HepG2 (cell line): ENCODE measurements around the gene BACH1. TPM values are rescaled to one million over a fixed set of nuclear protein-coding genes. Genes with fewer than 3 reads are reported as not detected.

Experiments used
- ATAC-seq: fragments of 200-7000 bp; cut with Tn5 transposase; 3 replicates; pipeline ENCODE4 v1.9.1; 2020; ENCODE audit warnings: mild to moderate bottlenecking, moderate library complexity
- BruUV-seq: library from RNA; stranded (reverse); fragments of 400-500 nt; replicated peaks from 2 replicates; lab custom pipeline; 2021; lab: Mats Ljungman, UMichigan
- CTCF ChIA-PET: fragments of 300-600 bp; formaldehyde crosslinking; extraction: SDS; loops from one replicate; lab custom pipeline; 2021; ENCODE audit warnings: low total read pairs, inconsistent platforms, low intra/inter-chr PET ratio; lab: Yijun Ruan, JAX
- POLR2A ChIA-PET: fragments of 350-600 bp; sonication (Branson Sonifier 250); formaldehyde crosslinking; loops from one replicate; lab custom pipeline; 2020; ENCODE audit warnings: antibody characterized with exemption, inconsistent platforms; lab: Yijun Ruan, JAX
- DNase-seq: peaks from one replicate; pipeline ENCODE4 v3.0.0-alpha.2; 2015; ENCODE audit warnings: low spot score
- FAIRE-seq: peaks from 3 replicates; lab custom pipeline; 2011; peaks lifted over from hg19 to GRCh38; lab: Jason Lieb, UNC
- H2AFZ ChIP-seq: one replicate; pipeline ENCODE4 v1.6.1; 2011; ENCODE audit warnings: low read length, inconsistent platforms
- H3K27ac ChIP-seq: fragments of 300-600 bp; 3 replicates; pipeline ENCODE4 v1.8.0; 2011; ENCODE audit warnings: mixed run types, mild to moderate bottlenecking, mixed read lengths, low read length, inconsistent platforms; ENCODE audit not compliant: insufficient read depth; ENCODE audit errors: extremely low read length
- H3K27me3 ChIP-seq, 2 experiments: fragments of 200-600 bp in 1 of 2; 2 replicates in 1 of 2; 3 replicates in 1 of 2; pipeline versions ENCODE4 v1.6.0 to v1.8.0; 2011; ENCODE audit warnings: low read length in 2 of 2, mild to moderate bottlenecking in 2 of 2, moderate library complexity in 2 of 2, inconsistent platforms in 1 of 2; ENCODE audit not compliant: insufficient read depth in 2 of 2, control insufficient read depth in 1 of 2
- H3K36me3 ChIP-seq, 2 experiments: fragments of 200-600 bp in 1 of 2; replicated peaks in 1 of 2; 2 replicates in 1 of 2; 3 replicates in 1 of 2; pipeline versions ENCODE4 v1.5.1 to v1.8.0; 2011; ENCODE audit warnings: low read length in 2 of 2, inconsistent platforms in 1 of 2; ENCODE audit not compliant: insufficient read depth in 2 of 2, control insufficient read depth in 1 of 2
- H3K4me1 ChIP-seq: 2 replicates; pipeline ENCODE4 v1.5.1; 2012; ENCODE audit warnings: low read length, inconsistent platforms; ENCODE audit not compliant: insufficient read depth
- H3K4me2 ChIP-seq: 2 replicates; pipeline ENCODE4 v1.6.0; 2011; ENCODE audit warnings: low read depth, low read length, inconsistent platforms
- H3K4me3 ChIP-seq, 3 experiments: fragments of 200-600 bp in 1 of 3; sonication (generic), shearing (Covaris generic) in 1 of 3; replicated peaks in 1 of 3; 2 replicates each; pipeline ENCODE4 v1.5.1; 2011 to 2016; ENCODE audit warnings: low read length in 3 of 3, inconsistent platforms in 2 of 3, low read depth in 2 of 3, mild to moderate bottlenecking in 2 of 3, control low read depth in 1 of 3, mixed read lengths in 1 of 3; ENCODE audit not compliant: insufficient read depth in 1 of 3
- H3K79me2 ChIP-seq: one replicate; pipeline ENCODE4 v1.6.1; 2011; ENCODE audit warnings: low read length, inconsistent platforms; ENCODE audit not compliant: insufficient read depth
- H3K9ac ChIP-seq: 2 replicates; pipeline ENCODE4 v1.6.0; 2011; ENCODE audit warnings: mild to moderate bottlenecking, low read depth, low read length, inconsistent platforms; ENCODE audit not compliant: insufficient read depth
- H3K9me3 ChIP-seq: 2 replicates; pipeline ENCODE4 v1.5.1; 2012; ENCODE audit warnings: mild to moderate bottlenecking, low read length
- H4K20me1 ChIP-seq: 2 replicates; pipeline ENCODE4 v1.6.0; 2011; ENCODE audit warnings: inconsistent platforms, mild to moderate bottlenecking, low read length, moderate library complexity; ENCODE audit not compliant: insufficient read depth
- CCDC6 ChIP-seq: sonication (generic); formaldehyde crosslinking; IDR thresholded peaks from 2 replicates; pipeline ENCODE4 v1.8.1; 2022; ENCODE audit warnings: mild to moderate bottlenecking, missing genetic modification reagents, moderate library complexity
- EP300 ChIP-seq, 3 experiments: sonication (generic) in 1 of 3; formaldehyde crosslinking in 1 of 3; IDR thresholded peaks; 2 replicates each; pipeline versions ENCODE4 v1.5.1 to v1.6.1; 2011 to 2020; ENCODE audit warnings: low read depth in 2 of 3, low read length in 2 of 3, borderline replicate concordance in 1 of 3, improper control_type of control experiment in 1 of 3, mild to moderate bottlenecking in 1 of 3, missing genetic modification reagents in 1 of 3, moderate library complexity in 1 of 3
- SMAD1 ChIP-seq: sonication (generic); formaldehyde crosslinking; IDR thresholded peaks from 2 replicates; pipeline ENCODE4 v1.4.0; 2020; ENCODE audit warnings: missing genetic modification reagents, low read depth, mild to moderate bottlenecking, borderline replicate concordance
- TEAD3 ChIP-seq: optimal IDR thresholded peaks from 2 replicates; pipeline ENCODE3; 2016; ENCODE audit warnings: borderline replicate concordance
- ZNF205 ChIP-seq: IDR thresholded peaks from 2 replicates; pipeline ENCODE4 v1.6.1; 2018; ENCODE audit warnings: missing biosample characterization, missing genetic modification reagents
- ZNF446 ChIP-seq: sonication (generic); formaldehyde crosslinking; IDR thresholded peaks from 2 replicates; pipeline ENCODE4 v1.5.0; 2020; ENCODE audit warnings: mild to moderate bottlenecking, missing genetic modification reagents
- ZNF709 ChIP-seq: sonication (generic); formaldehyde crosslinking; IDR thresholded peaks from 2 replicates; pipeline ENCODE4 v1.5.0; 2020; ENCODE audit warnings: mild to moderate bottlenecking, missing genetic modification reagents
- ZNF839 ChIP-seq: sonication (generic); formaldehyde crosslinking; IDR thresholded peaks from 2 replicates; pipeline ENCODE4 v1.4.0; 2020; ENCODE audit warnings: missing genetic modification reagents, mild to moderate bottlenecking, borderline replicate concordance
- WGBS: methylation state at CpG from one replicate; pipeline ENCODE4 v1.1.6; 2017; ENCODE audit warnings: low lambda C conversion rate; 5-methylcytosine and 5-hydroxymethylcytosine counted together
- in situ Hi-C: cut with HindIII; loops from 2 replicates; pipeline ENCODE4 v1.10.0; 2017; ENCODE audit warnings: low pct_unique_long_range_greater_than_20kb; ENCODE audit not compliant: extremely low pct_ligation_motif_present
- intact Hi-C: fragments of 100-400 bp; cut with micrococcal nuclease; formaldehyde crosslinking; loops from one replicate; pipeline ENCODE4 v1.10.0; 2022; ENCODE audit not compliant: unreplicated experiment
- polyA plus RNA-seq, 8 experiments: library from polyadenylated mRNA; depleted of rRNA in 3 of 8; stranded (reverse) in 7 of 8; unstranded in 1 of 8; fragments of >200 nt; fragmentation: Illumina TruSeq in 4 of 8; extraction: Trizol in 4 of 8; gene quantifications; 2 replicates each; pipeline versions ENCODE4 v1.2.1 to v1.2.3, GENCODE V29; 2011 to 2016; ENCODE audit warnings: low read depth in 4 of 8, missing spikeins in 1 of 8, mixed read lengths in 1 of 8; ENCODE audit not compliant: insufficient read depth in 1 of 8
- total RNA-seq, 5 experiments: library from RNA; depleted of rRNA; stranded (reverse); fragments of >200 nt; fragmentation: Illumina TruSeq; extraction: Trizol; gene quantifications; 2 replicates each; pipeline ENCODE4 v1.2.3, GENCODE V29; 2016; ENCODE audit warnings: low read depth in 1 of 5
- TF ChIP-seq, protein P1 (sequence below): sonication (generic); formaldehyde crosslinking; IDR thresholded peaks from 2 replicates; pipeline ENCODE4 v1.5.1; 2020; ENCODE audit warnings: mild to moderate bottlenecking, missing genetic modification reagents
- TF ChIP-seq, protein P2 (sequence below): sonication (generic); formaldehyde crosslinking; IDR thresholded peaks from 2 replicates; pipeline ENCODE4 v1.4.0; 2020; ENCODE audit warnings: missing genetic modification reagents
- TF ChIP-seq, protein P3 (sequence below): sonication (generic); formaldehyde crosslinking; IDR thresholded peaks from 2 replicates; pipeline ENCODE4 v1.5.0; 2020; ENCODE audit warnings: missing genetic modification reagents, mild to moderate bottlenecking, borderline replicate concordance

The BACH1 gene
- total and polyA plus RNA-seq, 2 of the 13 experiments (the other 11 are each of a cell fraction or from before 2014, with no cell fraction given), result 16.5 to 51.7 TPM

DNA sequence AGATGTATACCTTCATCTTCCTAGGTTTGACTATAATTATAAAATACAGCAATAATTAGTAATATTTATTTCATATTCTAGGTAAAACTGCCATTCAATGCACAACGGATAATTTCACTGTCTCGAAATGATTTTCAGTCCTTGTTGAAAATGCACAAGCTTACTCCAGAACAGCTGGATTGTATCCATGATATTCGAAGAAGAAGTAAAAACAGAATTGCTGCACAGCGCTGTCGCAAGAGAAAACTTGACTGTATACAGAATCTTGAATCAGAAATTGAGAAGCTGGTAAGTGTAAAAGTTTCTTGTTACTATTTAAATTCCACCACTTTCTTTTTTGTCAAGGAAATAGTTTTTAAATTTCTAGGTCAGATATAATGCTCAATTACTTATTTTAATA is 30.7 kb downstream of the BACH1 start (continued):
- TF ChIP-seq, protein P1, sequence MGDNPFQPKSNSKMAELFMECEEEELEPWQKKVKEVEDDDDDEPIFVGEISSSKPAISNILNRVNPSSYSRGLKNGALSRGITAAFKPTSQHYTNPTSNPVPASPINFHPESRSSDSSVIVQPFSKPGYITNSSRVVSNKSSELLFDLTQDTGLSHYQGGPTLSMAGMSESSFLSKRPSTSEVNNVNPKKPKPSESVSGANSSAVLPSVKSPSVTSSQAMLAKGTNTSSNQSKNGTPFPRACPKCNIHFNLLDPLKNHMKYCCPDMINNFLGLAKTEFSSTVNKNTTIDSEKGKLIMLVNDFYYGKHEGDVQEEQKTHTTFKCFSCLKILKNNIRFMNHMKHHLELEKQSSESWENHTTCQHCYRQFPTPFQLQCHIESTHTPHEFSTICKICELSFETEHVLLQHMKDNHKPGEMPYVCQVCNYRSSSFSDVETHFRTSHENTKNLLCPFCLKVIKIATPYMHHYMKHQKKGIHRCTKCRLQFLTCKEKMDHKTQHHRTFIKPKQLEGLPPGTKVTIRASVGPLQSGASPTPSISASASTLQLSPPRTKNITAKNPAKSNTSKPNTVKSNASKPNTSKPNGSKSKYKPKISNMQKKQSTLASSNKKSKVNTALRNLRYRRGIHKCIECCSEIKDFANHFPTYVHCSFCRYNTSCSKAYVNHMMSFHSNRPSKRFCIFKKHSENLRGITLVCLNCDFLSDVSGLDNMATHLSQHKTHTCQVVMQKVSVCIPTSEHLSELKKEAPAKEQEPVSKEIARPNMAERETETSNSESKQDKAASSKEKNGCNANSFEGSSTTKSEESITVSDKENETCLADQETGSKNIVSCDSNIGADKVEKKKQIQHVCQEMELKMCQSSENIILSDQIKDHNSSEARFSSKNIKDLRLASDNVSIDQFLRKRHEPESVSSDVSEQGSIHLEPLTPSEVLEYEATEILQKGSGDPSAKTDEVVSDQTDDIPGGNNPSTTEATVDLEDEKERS, result no peak
- TF ChIP-seq CCDC6 (CRISPR knock-in tag), result no peak
- TF ChIP-seq EP300 (IDR thresholded peaks at IDR 0.05; ENCODE audit: low read depth in 2 of 2, low read length in 2 of 2), result no peak
- TF ChIP-seq EP300 (CRISPR knock-in tag; IDR thresholded peaks at IDR 0.05; ENCODE audit: borderline replicate concordance), result no peak
- TF ChIP-seq, protein P2, sequence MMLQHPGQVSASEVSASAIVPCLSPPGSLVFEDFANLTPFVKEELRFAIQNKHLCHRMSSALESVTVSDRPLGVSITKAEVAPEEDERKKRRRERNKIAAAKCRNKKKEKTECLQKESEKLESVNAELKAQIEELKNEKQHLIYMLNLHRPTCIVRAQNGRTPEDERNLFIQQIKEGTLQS, result no peak
- no peak for TF ChIP-seq ZNF446
- TF ChIP-seq, protein P3, sequence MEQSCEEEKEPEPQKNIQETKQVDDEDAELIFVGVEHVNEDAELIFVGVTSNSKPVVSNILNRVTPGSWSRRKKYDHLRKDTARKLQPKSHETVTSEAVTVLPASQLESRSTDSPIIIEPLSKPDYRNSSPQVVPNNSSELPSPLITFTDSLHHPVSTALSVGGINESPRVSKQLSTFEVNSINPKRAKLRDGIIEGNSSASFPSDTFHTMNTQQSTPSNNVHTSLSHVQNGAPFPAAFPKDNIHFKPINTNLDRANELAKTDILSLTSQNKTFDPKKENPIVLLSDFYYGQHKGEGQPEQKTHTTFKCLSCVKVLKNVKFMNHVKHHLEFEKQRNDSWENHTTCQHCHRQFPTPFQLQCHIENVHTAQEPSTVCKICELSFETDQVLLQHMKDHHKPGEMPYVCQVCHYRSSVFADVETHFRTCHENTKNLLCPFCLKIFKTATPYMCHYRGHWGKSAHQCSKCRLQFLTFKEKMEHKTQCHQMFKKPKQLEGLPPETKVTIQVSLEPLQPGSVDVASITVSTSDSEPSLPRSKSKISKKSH, result no peak
- TF ChIP-seq ZNF709, result no peak
- TF ChIP-seq, all 625 proteins: peak for 0

DNA sequence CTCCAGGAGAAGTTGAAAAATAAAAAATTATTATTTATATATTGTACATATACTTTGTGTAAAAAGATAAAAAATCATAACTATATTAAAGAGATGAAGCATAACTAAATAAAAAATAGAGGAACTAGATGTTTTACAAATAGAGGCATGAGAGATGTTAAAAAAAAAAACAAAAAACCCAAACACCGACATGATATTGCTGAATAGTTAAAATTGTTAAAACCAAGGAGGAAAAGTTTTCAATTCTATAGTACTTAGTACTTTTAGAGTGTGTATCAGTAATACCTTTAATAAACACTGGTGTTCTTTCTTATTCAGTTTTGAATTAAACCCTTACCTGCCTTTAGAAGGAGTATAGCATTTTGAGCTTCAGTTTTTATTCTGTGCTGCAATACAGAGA is 32.1 kb downstream of the BACH1 start:
- 100% methylated on average over 1 of the region's 1 CpG for WGBS
- intact Hi-C loops (no loop called here), in situ Hi-C loops (no loop called here)
- Histone ChIP-seq H3K36me3 (peaks cover 12 to 60% of the 10 kb centered on the region in 2 experiments), H4K20me1 (peaks cover 4% of the 10 kb centered on the region), H2AFZ (no peak overlapping the region), H3K9ac (no peak overlapping the region), H3K4me2 (no peak overlapping the region), H3K27ac (no peak overlapping the region), H3K27me3 (no peaks in the 10 kb centered on the region), H3K9me3 (no peaks in the 10 kb centered on the region), H3K4me1 (no peaks in the 10 kb centered on the region), H3K4me3 (no peak overlapping the region), H3K79me2 (peaks cover 33% of the 10 kb centered on the region)
- DNase-seq, result no peak
- ChIA-PET CTCF (no interaction called here), POLR2A (no interaction called here)
- TF ChIP-seq ZNF839 (CRISPR knock-in tag) (no peak), TEAD3 (CRISPR knock-in tag) (no peak), SMAD1 (CRISPR knock-in tag) (no peak), ZNF205 (CRISPR knock-in tag) (no peak)
- no TSS peak for BruUV-seq
- no peak for FAIRE-seq
- ATAC-seq, result no peak
